NT2/D1 (cell line): ENCODE measurements around the gene UCHL1.

Experiments used
- DNase-seq: peaks from one replicate; pipeline ENCODE4 v3.0.0-alpha.2; 2011; ENCODE audit warnings: low read depth, low spot score
- H3K27me3 ChIP-seq: 2 replicates; pipeline ENCODE4 v1.6.0; 2011; ENCODE audit warnings: mild to moderate bottlenecking; ENCODE audit not compliant: insufficient read length, insufficient read depth
- H3K36me3 ChIP-seq: 2 replicates; pipeline ENCODE4 v1.6.1; 2011; ENCODE audit warnings: mild to moderate bottlenecking, low read length, mixed read lengths; ENCODE audit not compliant: insufficient read depth, insufficient read length
- H3K4me1 ChIP-seq: 2 replicates; pipeline ENCODE4 v1.5.1; 2011; ENCODE audit not compliant: insufficient read depth, insufficient read length
- H3K4me3 ChIP-seq: 2 replicates; pipeline ENCODE4 v1.5.1; 2011; ENCODE audit warnings: low read depth; ENCODE audit not compliant: insufficient read length
- H3K9ac ChIP-seq: 2 replicates; pipeline ENCODE4 v1.6.0; 2011; ENCODE audit warnings: low read depth; ENCODE audit not compliant: insufficient read length
- H3K9me3 ChIP-seq: 2 replicates; pipeline ENCODE4 v1.5.1; 2011; ENCODE audit warnings: mild to moderate bottlenecking, low read length; ENCODE audit not compliant: insufficient read depth
- SUZ12 ChIP-seq: IDR thresholded peaks from 2 replicates; pipeline ENCODE4 v1.6.1; 2011; ENCODE audit not compliant: insufficient read length, insufficient read depth; ENCODE audit errors: extremely low read depth
- YY1 ChIP-seq: IDR thresholded peaks from 2 replicates; pipeline ENCODE4 v1.6.1; 2011; ENCODE audit not compliant: insufficient read length, insufficient read depth
- ZNF274 ChIP-seq: IDR thresholded peaks from 2 replicates; pipeline ENCODE4 v1.6.1; 2011; ENCODE audit warnings: mild to moderate bottlenecking, low read depth, low read length

Gene UCHL1

GRCh38 chr4:41214136-41214824, 42.4 kb upstream of the UCHL1 start, which contains the start of gene APBB2:
Gene APBB2, minus strand, starts transcription at chr4:41214542. Its CDS starts 181,288 bp downstream, at chr4:41033254.
- no peaks in the 10 kb centered on the region for H3K9me3 ChIP-seq
- no peak for TF ChIP-seq ZNF274
- TF ChIP-seq SUZ12 = no peak
- TF ChIP-seq YY1 = no peak
- peaks cover 20% of the 10 kb centered on the region for H3K27me3 ChIP-seq
- peak within 1 kb of the TSS; percentile 68 for H3K4me3 ChIP-seq
- DNase-seq = peak; percentile 90
- H3K36me3 ChIP-seq = no peaks in the 10 kb centered on the region
- peak within 1 kb of the TSS; percentile 91 for H3K9ac ChIP-seq
- H3K4me1 ChIP-seq = no peaks in the 10 kb centered on the region

- DNase-seq = no peak
- Histone ChIP-seq H3K36me3 (no peaks in the 10 kb centered on the region), H3K4me1 (no peaks in the 10 kb centered on the region), H3K27me3 (peaks cover 20% of the 10 kb centered on the region), H3K4me3 (no peak overlapping the region), H3K9ac (no peak overlapping the region), H3K9me3 (no peaks in the 10 kb centered on the region)
- TF ChIP-seq YY1 = no peak
- TF ChIP-seq ZNF274 = no peak
- no peak for TF ChIP-seq SUZ12
These were observed 41.9 kb upstream of the UCHL1 start for GRCh38 chr4:41214825-41215146.

GRCh38 chr4:41215155-41215554, 41.6 kb upstream of the UCHL1 start:
- no peak overlapping the region for H3K4me3 ChIP-seq

DNA sequence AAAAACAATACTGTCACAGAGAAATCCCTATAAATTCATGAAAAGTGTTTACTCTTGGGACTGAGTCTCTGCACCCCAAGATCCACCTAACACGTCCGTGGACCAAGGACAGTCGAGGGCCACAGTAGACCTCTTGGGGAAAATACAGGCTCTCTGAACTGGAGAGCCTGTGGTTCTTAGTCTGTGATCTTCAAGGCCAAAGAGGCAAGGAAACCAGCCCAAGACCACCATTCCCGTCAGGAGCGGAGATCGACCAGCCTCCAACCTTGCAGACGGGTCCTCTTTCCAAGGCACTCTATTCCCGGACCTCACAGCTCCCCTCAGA, 40.8 kb upstream of the UCHL1 start:
- H3K9ac ChIP-seq = peak overlapping the region; percentile 69
- peak overlapping the region; percentile 58 for H3K4me3 ChIP-seq
- H3K36me3 ChIP-seq = no peaks in the 10 kb centered on the region
- no peaks in the 10 kb centered on the region for H3K9me3 ChIP-seq
- H3K4me1 ChIP-seq = no peaks in the 10 kb centered on the region
- no peak for DNase-seq
- TF ChIP-seq ZNF274 (no peak), YY1 (no peak), SUZ12 (no peak)
- peaks cover 20% of the 10 kb centered on the region for H3K27me3 ChIP-seq

More at GRCh38 chr4:41215155-41215554, 41.6 kb upstream of the UCHL1 start:
- TF ChIP-seq SUZ12 (no peak), YY1 (no peak), ZNF274 (no peak)
- no peaks in the 10 kb centered on the region for H3K4me1 ChIP-seq
- H3K36me3 ChIP-seq = no peaks in the 10 kb centered on the region
- DNase-seq = no peak
- peaks cover 20% of the 10 kb centered on the region for H3K27me3 ChIP-seq
- no peaks in the 10 kb centered on the region for H3K9me3 ChIP-seq
- peak overlapping the region; percentile 32 for H3K9ac ChIP-seq

GRCh38 chr4:41216294-41217019, 40.3 kb upstream of the UCHL1 start:
- peak overlapping the region; percentile 85 for H3K9ac ChIP-seq
- TF ChIP-seq SUZ12 (no peak), ZNF274 (no peak), YY1 (no peak)

GRCh38 chr4:41217020-41217333, 39.8 kb upstream of the UCHL1 start:
- peak overlapping the region; percentile 57 for H3K4me3 ChIP-seq
- TF ChIP-seq ZNF274 (no peak), YY1 (no peak), SUZ12 (no peak)
- H3K9ac ChIP-seq = peak overlapping the region; percentile 85

More at GRCh38 chr4:41216294-41217019, 40.3 kb upstream of the UCHL1 start:
- Histone ChIP-seq H3K4me3 (peak overlapping the region; percentile 58), H3K9me3 (no peaks in the 10 kb centered on the region), H3K4me1 (no peaks in the 10 kb centered on the region), H3K27me3 (peaks cover 20% of the 10 kb centered on the region), H3K36me3 (no peaks in the 10 kb centered on the region)
- peak; percentile 44 for DNase-seq

GRCh38 chr4:41217374-41217773, 39.4 kb upstream of the UCHL1 start:
- H3K27me3 ChIP-seq = peaks cover 20% of the 10 kb centered on the region
- no peak for DNase-seq
- no peaks in the 10 kb centered on the region for H3K36me3 ChIP-seq
- H3K4me3 ChIP-seq = no peak overlapping the region
- peak overlapping the region; percentile 85 for H3K9ac ChIP-seq
- TF ChIP-seq ZNF274 (no peak), YY1 (no peak)
- H3K9me3 ChIP-seq = no peaks in the 10 kb centered on the region
- H3K4me1 ChIP-seq = no peaks in the 10 kb centered on the region

More at GRCh38 chr4:41217020-41217333, 39.8 kb upstream of the UCHL1 start:
- Histone ChIP-seq H3K27me3 (peaks cover 20% of the 10 kb centered on the region), H3K4me1 (no peaks in the 10 kb centered on the region), H3K36me3 (no peaks in the 10 kb centered on the region), H3K9me3 (no peaks in the 10 kb centered on the region)
- no peak for DNase-seq
